HG03097 (cell line): ENCODE data around the gene GALK1.
"Not testable (repeated sequence)": the region's sequence is repeated elsewhere in the genome, so short reads cannot be mapped to it uniquely, and the experiment has no call there.

Experiments
- ATAC-seq: cut with Tn5 transposase; IDR thresholded peaks from one replicate; pipeline ENCODE4 v1.9.1; 2021; ENCODE audit not compliant: unreplicated experiment, low FRiP score

GALK1 gene

DNA sequence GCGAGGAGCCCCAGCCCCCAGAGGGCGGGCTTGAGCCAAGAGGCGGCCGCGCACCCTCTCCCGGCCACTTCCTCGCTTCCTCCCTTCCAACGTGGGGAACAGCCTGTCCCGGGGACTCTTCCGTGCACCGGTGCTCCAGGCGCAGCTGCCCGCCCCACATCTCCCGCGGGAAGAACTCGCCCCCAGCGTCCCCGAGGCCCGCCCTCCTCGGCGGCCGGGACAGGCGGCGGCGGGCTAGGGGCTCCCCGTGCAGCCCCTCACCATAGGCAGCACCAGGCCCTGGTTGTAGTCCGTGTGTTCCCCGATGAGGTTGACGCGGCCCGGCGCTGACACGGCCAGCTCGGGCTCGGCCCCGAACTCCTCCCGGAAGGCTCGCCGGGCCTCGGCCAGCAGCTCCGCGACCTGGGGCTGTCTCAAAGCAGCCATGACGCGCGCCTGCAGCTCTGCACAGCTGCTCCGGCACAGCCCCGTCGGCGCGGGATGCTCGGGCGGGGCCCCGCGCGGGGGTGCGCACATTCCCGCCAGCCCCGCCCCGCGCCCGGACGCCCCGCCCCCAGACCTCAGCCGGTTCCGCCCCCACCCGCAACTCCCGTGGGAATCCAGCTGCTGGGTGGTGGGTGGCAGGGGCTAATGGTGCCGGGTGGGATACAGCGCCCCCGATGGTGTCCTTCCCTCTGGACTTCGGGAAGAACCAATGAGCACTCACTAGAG is at the start of gene GALK1:
TSS of gene GALK1 (minus strand) at position 482 of the 711 bp plus-strand sequence. CDS start at position 426, 56 bp downstream.
- peak; percentile 60 for ATAC-seq

DNA sequence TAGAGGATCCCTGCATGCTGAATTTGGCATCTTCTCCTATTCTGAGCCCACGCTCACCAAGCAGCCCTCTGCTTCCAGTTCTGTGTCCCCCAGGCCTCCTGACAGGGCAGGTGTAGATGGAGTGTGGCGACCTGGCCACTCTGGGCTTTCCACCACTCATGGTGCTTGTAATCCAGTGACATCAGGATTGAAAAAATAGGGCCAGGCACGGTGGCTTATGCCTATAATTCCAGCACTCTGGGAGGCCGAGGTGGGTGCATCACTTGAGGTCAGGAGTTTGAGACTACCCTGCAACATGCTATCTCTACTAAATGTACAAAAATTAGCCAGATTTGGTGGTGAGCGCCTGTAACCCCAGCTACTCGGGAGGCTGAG is 49.0 kb upstream of the GALK1 start:
- no peak for ATAC-seq

DNA sequence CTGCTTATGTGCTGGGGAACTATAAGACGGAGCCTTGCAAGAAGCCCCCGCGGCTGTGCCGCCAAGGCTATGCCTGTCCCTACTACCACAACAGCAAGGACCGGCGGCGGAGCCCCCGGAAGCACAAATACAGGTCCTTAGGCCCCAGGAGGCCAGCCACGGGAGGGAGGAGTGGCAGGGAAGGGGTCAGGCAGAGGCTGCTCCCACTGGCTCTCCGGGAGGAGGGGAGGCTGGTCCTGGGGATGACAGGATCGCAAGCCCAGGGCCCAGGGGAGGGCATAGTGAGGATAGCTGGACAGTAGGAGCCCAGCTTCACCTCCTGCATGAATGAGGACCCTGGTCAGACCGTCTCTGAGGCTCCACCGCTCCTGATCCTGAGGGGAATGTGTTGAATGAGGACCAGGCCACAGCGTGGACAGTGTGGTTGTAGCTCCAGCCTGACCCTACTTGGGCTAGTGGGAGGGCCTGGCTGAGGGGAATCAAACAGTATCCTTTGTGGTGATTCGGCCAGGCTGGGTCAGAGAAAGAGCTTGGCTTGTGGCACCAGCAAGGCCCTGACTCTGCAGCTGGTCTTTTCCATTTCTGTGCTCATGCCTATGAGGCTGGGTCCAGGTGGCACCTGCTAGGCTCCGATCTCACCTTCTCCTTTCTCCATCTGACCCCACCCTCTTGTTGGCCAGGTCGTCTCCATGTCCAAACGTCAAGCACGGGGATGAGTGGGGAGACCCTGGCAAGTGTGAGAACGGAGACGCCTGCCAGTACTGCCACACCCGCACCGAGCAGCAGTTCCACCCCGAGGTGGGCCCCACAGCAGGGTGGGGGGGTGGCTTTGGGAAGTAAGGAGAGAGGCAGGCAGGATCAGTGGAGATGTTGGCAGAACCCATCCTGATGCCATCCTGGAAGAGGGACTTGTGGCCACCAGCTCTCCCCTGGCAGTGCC is 48.4 kb upstream of the GALK1 start:
- no peak for ATAC-seq

DNA sequence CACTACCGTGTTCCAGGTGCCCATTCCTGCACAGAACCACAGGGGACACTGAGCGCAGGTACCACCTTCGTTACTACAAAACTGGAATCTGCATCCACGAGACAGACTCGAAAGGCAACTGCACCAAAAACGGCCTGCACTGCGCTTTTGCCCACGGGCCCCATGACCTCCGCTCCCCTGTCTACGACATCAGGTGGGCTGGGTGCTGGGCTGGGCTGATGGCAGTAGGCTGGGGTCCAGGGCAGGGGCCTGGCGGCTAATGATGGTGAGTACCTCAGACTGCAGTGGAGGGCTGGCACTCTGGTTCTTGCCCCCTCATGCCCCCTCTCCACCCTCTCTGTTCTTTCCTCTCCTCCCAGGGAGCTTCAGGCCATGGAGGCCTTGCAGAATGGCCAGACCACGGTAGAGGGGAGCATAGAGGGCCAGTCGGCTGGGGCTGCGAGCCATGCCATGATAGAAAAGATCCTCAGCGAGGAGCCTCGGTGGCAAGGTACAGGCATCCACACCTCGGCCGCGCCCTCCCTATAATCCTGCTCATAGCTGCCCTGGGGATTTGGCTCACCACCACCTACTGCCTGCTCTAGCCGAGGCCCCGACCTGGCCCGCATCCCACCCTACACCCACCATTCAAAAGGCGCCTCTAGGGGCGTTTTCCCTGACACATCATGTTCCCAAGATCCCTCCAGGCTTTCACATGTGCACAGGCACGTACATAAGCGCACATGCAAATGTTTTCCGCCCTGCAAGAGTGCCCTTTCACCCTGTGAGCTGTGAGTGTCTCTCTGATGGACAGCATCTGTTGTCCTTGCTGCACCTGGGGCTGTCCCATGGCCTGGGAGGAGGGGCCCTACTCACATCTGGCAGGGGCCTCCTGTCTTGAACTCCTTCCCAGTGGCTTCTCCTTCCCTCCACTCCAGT is 47.4 kb upstream of the GALK1 start:
- no peak for ATAC-seq

DNA sequence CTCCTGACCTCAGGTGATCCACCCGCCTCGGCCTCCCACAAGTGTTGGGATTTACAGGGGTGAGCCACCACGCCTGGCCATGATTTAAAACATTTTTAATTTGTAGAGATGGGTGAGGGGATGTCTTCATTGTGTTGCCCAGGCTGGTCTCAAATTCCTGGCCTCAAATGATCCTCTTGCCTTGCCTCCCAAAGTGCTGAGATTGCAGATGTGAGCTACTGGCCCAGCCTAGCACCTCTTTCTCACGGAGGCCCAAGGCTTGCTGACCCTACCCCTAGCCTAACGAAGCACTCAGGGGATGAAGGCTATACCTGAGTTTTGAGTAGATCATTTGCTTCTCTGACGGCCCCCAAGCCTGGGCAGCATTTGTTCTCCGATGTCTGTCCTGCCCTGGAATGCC is 46.2 kb upstream of the GALK1 start:
- ATAC-seq = no peak

DNA sequence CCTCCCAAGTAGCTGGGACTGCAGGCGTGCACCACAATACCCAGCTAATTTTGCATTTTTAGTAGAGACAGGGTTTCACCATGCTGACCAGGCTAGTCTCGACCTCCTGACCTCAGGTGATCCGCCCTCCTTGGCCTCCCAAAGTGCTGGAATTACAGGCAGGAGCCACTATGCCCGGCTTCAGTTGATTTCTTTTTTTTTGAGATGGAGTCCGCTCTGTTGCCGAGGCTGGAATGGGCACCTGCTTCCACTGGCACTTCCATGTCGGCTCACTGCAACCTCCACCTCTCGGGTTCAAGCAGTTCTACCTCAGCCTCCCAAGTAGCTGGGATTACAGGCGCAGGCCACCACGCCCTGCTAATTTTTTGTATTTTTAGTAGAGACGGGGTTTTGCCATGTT is 45.8 kb upstream of the GALK1 start:
- not testable (repeated sequence) for ATAC-seq

DNA sequence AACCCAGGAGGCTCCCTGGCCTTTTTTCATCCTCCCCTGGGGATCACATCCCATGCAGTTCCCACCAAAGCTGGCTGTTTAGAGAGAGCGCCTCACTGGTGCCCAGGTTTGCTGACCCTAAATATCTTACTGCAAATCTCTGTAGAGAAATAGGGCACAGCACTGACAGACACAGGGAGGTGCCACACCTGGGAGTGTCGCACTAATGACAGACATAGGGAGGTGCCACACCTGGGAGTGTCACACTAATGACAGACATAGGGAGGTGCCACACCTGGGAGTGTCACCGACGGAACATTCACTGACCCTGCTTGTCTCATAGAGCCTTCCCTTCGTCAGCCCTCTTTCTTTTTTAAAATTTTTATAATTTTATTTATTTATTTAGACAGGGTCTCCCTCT is 45.2 kb upstream of the GALK1 start:
- ATAC-seq = no peak

DNA sequence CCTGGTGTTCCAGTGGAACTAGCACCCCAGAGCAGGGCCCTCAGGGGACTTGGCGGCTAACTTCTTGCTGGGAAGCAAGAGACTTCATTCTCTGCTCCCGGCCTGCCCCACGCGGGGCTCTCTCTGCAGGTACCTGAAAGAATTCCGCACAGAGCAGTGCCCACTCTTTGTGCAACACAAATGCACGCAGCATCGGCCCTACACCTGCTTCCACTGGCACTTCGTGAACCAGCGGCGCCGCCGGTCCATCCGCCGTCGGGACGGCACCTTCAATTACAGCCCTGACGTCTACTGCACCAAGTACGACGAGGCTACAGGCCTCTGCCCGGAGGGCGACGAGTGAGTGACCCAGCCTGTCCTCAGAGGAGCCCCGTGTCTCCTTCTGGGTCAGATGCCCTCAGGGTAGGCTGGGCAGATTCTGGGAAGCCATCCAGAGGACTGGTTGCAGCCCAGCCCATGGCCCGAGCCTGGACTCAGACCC is 44.7 kb upstream of the GALK1 start:
- ATAC-seq = no peak

DNA sequence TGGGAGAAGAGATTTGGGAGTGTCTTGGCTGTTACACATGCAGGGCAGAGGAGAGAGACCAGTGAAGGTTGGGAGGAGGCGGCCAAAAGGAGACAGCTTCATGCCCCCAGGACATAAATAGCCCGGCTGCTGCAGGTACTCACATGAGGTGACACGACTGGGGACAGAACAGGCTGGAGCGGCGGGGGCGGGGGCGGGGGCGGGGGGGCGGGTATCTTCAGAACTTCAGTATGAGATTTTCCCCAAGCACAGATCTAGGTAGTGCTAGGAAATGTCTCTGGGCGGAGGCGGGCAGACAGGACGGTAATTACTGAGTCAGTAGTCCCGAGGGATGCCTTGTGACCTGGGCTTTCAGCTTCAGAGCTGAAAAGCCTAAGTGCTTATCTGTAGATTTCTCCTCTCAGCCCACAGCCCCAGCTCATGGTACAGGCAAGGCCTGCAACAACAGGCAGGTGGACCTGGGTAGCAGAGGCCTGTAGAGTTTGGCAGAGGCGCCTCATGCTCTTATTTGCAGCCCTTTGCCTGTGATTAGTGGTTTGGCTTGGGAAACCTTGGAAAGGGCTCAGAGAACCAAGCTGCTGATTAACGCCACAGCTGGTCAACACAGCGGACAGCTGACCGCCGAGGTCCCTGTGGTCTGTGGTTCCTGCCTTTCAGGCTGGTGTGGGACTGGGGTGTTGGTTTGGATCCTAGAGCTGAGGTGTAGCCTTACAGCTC is 44.1 kb upstream of the GALK1 start:
- no peak for ATAC-seq

DNA sequence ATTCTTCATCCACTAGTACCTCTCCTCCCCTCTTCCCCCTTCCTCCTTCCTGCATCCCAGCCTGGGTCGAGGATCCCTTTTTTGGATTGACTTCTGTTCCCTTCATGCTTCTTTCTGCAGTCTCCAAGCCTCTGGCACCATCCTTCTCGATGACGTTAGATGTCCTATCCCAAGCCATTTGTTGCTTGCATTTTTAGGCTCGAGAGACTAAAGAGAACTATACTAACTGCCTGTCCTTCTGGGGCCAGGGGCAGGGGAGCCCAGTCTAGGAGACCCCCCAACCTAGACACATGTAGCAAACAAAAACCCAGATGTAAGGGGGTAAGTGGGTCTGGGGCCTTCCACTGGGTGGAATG is 43.5 kb upstream of the GALK1 start:
- ATAC-seq = no peak

DNA sequence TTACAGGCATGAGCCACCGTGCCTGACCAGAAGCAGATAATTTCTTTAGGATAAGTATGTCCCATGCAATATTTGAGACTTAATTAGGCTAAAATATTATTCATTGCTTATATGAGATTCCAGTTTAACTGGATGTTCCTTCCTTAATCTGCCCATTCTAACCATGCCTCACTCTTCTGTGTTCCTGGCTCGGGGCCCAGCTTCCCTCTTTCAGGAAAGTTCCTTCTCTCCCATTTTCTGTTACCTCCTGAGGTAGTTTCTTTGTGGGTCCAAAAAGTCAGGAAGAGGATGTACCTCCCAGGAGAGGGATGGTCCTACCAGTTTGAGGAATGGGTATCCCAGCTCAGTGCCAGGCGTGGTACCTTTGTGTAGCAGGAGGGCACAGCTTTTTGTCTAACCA is 42.9 kb upstream of the GALK1 start:
- no peak for ATAC-seq

DNA sequence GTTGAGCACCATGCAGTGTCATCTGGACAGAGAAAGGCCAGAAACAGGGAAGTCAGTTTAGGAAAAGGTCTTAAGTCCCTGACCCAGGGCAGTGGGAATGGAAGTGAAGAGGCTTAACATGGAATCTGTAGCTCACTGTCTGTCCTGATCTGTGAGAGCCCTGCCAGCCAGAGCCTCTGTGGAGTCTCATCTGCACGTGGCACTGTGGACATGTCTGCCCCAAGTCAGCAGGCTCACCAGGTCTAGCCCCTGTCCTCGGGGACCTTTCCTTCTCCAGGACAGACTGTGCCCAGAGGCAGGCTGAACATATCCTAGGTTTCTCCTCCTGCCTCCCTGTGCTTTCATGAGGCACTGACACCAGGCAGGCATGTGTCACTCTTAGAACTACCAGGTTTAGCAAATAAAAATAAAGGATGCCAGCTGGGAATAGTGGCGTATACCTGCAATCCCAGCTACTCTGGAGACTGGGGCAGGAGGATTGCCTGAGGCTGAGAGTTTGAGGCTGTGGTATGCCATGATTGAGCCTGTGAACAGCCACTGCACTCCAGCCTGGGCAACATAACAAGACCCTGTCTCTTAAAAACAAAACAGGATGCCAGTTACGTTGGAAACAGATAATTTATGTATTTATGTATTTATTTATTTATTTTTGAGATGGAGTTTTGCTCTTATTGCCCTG is 42.0 kb upstream of the GALK1 start:
- no peak for ATAC-seq

DNA sequence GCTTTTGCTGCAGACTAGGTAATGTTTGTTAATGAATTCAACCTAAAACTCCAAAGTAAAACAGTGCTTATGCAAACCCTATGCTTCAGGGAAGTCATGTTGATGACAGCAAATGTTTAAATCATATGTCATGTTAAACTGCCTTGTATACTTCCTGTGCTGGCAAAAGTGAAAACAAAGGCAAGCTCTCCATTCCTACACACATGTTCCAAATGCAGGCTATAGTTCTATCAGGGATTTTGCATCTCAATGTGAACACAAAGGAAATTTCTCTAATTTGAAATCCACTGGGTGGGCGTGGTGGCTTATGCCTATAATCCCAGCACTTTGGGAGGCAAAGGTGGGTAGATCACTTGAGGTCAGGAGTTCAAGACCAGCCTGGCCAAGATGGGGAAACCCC is 38.9 kb upstream of the GALK1 start:
- ATAC-seq = no peak

DNA sequence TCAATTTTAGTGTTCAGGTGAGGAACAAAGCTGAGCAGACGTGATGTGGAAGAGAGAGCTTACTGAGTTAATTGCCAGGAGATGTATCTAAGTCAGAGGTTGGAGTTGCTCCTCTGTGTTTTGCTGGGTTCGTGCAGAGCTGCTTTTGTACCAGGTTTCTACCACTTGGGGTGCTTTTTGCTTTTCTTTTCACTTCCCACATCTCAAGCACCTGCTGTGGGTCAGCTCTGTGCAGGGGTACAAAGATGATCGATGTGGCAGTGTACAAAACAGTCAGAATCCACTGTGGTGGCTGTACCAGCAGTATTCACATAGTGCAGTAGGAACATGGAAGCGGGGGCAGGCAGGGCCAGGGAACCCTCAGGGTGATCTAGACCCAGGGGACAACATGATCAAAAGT is 34.4 kb upstream of the GALK1 start:
- no peak for ATAC-seq

DNA sequence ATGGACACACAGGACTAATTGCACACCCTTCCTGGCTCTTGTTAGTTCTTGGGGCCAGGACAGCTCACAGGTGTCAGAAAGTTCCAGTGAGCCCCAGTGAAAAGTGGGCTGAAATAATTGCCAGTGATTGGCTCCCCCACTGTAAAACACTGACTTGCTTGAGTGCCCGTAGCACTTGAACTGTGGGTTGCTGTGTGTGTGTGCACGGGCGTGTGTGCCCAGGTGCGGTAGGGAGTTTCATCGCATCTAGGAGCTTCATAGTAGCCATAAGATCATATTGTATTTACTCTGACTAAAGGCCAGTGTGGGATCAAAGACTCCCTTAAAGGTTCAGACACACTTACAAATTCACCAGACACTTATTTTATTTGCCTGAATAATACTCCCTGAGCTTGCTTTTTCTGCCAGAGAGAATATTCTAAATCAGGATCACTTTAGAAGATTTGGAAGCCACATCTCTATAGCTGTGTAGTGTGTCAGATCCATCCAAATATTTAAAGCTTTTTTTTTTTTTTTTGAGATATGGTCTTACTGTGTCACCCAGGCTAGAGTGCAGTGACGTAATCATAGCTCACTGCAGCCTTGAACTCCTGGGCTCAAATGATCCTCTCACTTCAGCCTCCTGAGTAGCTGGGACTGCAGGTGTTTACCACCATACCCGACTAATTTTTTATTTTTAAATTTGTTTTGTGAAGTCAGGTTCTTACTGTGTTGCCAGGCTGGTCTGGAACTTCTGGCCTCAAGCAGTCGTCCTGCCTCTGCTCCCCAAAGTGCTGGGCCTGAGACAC is 31.0 kb upstream of the GALK1 start:
- no peak for ATAC-seq

DNA sequence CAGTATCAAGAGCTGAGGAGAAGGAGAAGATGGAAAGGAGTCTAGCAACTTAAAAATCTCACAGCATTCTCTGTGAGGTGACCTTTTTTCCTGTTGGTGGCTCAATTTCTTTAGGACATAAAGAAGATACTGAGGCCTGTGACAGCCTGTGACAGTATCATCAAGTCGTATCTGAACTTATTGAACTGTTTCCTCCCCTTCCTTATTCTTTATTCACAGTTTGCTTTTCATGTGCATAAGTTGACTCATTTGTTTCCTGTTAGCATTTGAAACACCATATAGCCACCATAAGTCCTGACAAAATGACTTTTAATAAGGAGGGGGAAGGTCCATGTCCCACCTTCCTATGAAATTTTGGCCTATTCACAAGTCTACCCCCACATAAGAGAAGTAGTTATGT is 28.5 kb upstream of the GALK1 start:
- no peak for ATAC-seq

DNA sequence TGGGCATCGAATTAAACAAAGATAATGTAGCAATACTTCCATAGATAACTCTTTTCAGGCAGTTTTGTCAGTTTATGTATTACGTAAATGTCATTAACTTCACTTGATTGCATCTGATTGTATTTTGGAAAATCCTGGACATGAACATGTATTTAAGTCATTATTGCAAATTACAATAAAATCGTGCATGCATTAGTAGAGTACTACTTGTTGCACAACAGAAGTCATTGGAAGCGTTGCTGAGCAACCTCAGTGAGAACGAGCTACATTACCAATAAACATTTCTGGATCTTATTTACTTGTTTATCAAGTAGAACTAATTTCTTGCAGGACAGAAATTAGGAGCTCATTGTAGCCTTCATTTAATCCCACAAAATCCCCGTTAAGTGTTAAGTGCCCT is 26.3 kb upstream of the GALK1 start:
- ATAC-seq = no peak

DNA sequence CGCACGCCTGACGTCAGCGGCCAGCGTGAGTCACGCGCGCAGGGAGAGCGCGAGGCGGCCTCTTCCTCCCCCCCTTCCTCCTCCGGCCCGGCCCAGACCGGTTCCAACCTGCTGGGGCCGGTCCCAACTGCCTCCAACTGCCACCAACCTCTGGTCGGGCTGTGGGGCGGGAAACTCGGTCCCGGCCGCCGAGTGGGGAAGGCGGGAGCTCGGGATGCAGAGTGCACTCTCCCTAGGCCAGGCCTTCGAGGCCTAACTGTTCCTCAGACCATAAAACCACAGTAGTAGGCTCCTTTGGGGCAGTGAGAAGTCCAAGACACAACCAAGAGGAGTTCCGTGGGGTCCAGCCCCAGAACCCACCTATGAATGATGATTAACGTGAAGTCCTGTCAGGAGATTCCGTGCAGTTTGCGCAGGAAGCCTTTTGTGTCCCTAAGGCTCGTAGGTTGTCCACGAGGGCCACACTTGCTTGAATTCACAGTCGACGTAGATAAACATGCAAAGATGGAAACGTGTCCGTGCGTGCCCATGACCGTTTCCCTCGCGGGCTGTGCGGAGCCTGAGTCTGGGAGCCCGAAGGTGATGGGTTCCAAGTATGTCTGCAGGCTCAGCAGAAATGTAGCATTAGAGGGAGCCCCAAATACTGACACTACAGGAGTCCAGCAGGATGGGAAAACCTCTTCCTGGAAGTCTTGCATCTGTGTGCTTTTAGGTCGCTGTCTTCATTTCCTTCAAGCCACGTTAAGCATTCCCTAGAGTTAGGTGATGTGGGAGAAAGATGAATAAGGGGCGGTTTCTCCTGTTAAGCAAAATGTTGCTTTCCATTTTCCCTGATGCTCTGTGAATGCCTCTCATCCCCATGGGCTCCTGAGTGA is 20.3 kb upstream of the GALK1 start:
- peak; percentile 42 for ATAC-seq
